Stimulated activated CD8-positive, alpha-beta memory T cell treated with anti-CD3 and anti-CD28 coated beads, Interleukin-4, amount 100 ng/mL, for 48 hours (primary cell): ENCODE data around the gene RAD51B.
"Not testable (repeated sequence)": the region's sequence is repeated elsewhere in the genome, so short reads cannot be mapped to it uniquely, and the experiment has no call there.

Source experiments
- DNase-seq: peaks from one replicate; pipeline ENCODE4 v3.0.0-alpha.2; 2020

Gene RAD51B

GRCh38 chr14:68033336-68033932 is 213.9 kb downstream of the RAD51B start:
- no peak for DNase-seq

- no peak for DNase-seq
Measured at GRCh38 chr14:68034896-68035295, 215.3 kb downstream of the RAD51B start.

GRCh38 chr14:68036202-68036601 is 216.6 kb downstream of the RAD51B start:
- no peak for DNase-seq

GRCh38 chr14:68039593-68039992 is 220.0 kb downstream of the RAD51B start:
- DNase-seq: no peak

- no peak for DNase-seq
Measured at GRCh38 chr14:68040633-68041369, 221.2 kb downstream of the RAD51B start.

- no peak for DNase-seq
Measured at GRCh38 chr14:68041876-68042354, 222.3 kb downstream of the RAD51B start.

GRCh38 chr14:68042586-68043210 is 223.1 kb downstream of the RAD51B start:
- DNase-seq: no peak

- DNase-seq: no peak
Measured at GRCh38 chr14:68043752-68044151, 224.2 kb downstream of the RAD51B start.

- DNase-seq: no peak
Measured at GRCh38 chr14:68047906-68048305, 228.3 kb downstream of the RAD51B start.

GRCh38 chr14:68048815-68049214 is 229.2 kb downstream of the RAD51B start:
- not testable (repeated sequence) for DNase-seq

- no peak for DNase-seq
Measured at GRCh38 chr14:68050177-68050576, 230.6 kb downstream of the RAD51B start.

GRCh38 chr14:68051146-68051545 is 231.6 kb downstream of the RAD51B start:
- no peak for DNase-seq

GRCh38 chr14:68060198-68060597 is 240.6 kb downstream of the RAD51B start:
- DNase-seq: no peak

- DNase-seq: no peak
Measured at GRCh38 chr14:68062651-68063050, 243.1 kb downstream of the RAD51B start.

GRCh38 chr14:68065322-68065721 is 245.7 kb downstream of the RAD51B start:
- DNase-seq: no peak

- DNase-seq: no peak
Measured at GRCh38 chr14:68074765-68075381, 255.3 kb downstream of the RAD51B start.

GRCh38 chr14:68075382-68076029 is 255.9 kb downstream of the RAD51B start:
- DNase-seq: no peak

- no peak for DNase-seq
Measured at GRCh38 chr14:68076451-68076850, 256.9 kb downstream of the RAD51B start.

GRCh38 chr14:68079941-68080697 is 260.5 kb downstream of the RAD51B start:
- DNase-seq: no peak

- no peak for DNase-seq
Measured at GRCh38 chr14:68081489-68081888, 261.9 kb downstream of the RAD51B start.

GRCh38 chr14:68082698-68083291 is 263.2 kb downstream of the RAD51B start:
- DNase-seq: no peak

- DNase-seq: no peak
Measured at GRCh38 chr14:68084256-68084655, 264.7 kb downstream of the RAD51B start.
